ENCODE results near the gene TEX52.
"Not testable (repeated sequence)": the region's sequence is repeated elsewhere in the genome, so short reads cannot be mapped to it uniquely, and the experiment has no call there.

TEX52 gene

GRCh38 chr12:2890388-2891239 lies 33.8 kb upstream of the TEX52 start, which contains the start of gene TULP3:
TSS of gene TULP3 (plus strand) at chr12:2890891. CDS start at chr12:2890948, 57 bp downstream.
- H3K27me3 ChIP-seq (ENCODE audit: control insufficient read depth, insufficient read depth, low read length): no peaks in the 10 kb centered on the region
- H3K9ac ChIP-seq (ENCODE audit: low read depth, low read length): peak within 1 kb of the TSS; percentile 42
- H3K36me3 ChIP-seq (ENCODE audit: control insufficient read depth, insufficient read depth, low read length): peaks cover 35% of the 10 kb centered on the region
- 0 out of 2 replicates have a peak, but pooled peaks cover 3% of the 10 kb centered on the region for H3K4me1 ChIP-seq (ENCODE audit: control insufficient read depth, insufficient read depth, low read length)
- H3K4me3 ChIP-seq (ENCODE audit: low read depth, low read length): peak within 1 kb of the TSS; percentile 71
- H3K27ac ChIP-seq (ENCODE audit: low read depth, low read length): peak within 1 kb of the TSS; percentile 80
- H3K9me3 ChIP-seq (ENCODE audit: control insufficient read depth, insufficient read depth, low read length): no peaks in the 10 kb centered on the region

DNA sequence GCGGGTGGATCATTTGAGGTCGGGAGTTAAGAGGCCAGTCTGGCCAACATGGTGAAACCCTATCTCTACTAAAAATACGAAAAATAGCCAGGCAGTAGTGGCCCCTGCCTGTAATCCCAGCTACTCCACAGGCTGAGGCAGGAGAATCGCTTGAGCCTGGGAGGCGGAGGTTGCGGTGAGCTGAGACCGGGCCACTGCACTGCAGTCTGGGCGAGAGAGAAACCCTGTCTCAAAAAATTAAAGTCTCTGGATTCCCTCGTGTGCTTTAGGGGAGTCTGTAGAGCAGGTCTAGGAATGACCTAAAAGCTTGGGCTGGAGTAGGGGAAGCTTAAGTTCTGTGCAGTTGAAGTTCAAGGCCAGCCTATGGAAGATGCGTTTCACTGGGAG lies 33.2 kb upstream of the TEX52 start:
- H3K27me3 ChIP-seq (ENCODE audit: control insufficient read depth, insufficient read depth, low read length): no peaks in the 10 kb centered on the region
- no peaks in the 10 kb centered on the region for H3K9me3 ChIP-seq (ENCODE audit: control insufficient read depth, insufficient read depth, low read length)
- peak overlapping the region; percentile 71 for H3K4me3 ChIP-seq (ENCODE audit: low read depth, low read length)
- H3K4me1 ChIP-seq (ENCODE audit: control insufficient read depth, insufficient read depth, low read length): peaks cover 2% of the 10 kb centered on the region
- H3K36me3 ChIP-seq (ENCODE audit: control insufficient read depth, insufficient read depth, low read length): peaks cover 35% of the 10 kb centered on the region
- H3K9ac ChIP-seq (ENCODE audit: low read depth, low read length): peak overlapping the region; percentile 39
- H3K27ac ChIP-seq (ENCODE audit: low read depth, low read length): peak overlapping the region; percentile 78

- Histone ChIP-seq H3K9ac (ENCODE audit: low read depth, low read length) (no peak overlapping the region), H3K4me1 (ENCODE audit: control insufficient read depth, insufficient read depth, low read length) (peaks cover 5% of the 10 kb centered on the region), H3K4me3 (ENCODE audit: low read depth, low read length) (no peak overlapping the region), H3K27ac (ENCODE audit: low read depth, low read length) (no peak overlapping the region), H3K27me3 (ENCODE audit: control insufficient read depth, insufficient read depth, low read length) (no peaks in the 10 kb centered on the region), H3K9me3 (ENCODE audit: control insufficient read depth, insufficient read depth, low read length) (no peaks in the 10 kb centered on the region), H3K36me3 (ENCODE audit: control insufficient read depth, insufficient read depth, low read length) (peaks cover 35% of the 10 kb centered on the region)
Observed at GRCh38 chr12:2886768-2887450, 30.1 kb upstream of the TEX52 start.

GRCh38 chr12:2884810-2885209 lies 28.0 kb upstream of the TEX52 start:
- Histone ChIP-seq H3K27ac (ENCODE audit: low read depth, low read length) (peak overlapping the region; percentile 21), H3K4me1 (ENCODE audit: control insufficient read depth, insufficient read depth, low read length) (peaks cover 5% of the 10 kb centered on the region), H3K9ac (ENCODE audit: low read depth, low read length) (no peak overlapping the region), H3K36me3 (ENCODE audit: control insufficient read depth, insufficient read depth, low read length) (peaks cover 47% of the 10 kb centered on the region), H3K9me3 (ENCODE audit: control insufficient read depth, insufficient read depth, low read length) (no peaks in the 10 kb centered on the region), H3K27me3 (ENCODE audit: control insufficient read depth, insufficient read depth, low read length) (no peaks in the 10 kb centered on the region), H3K4me3 (ENCODE audit: low read depth, low read length) (no peak overlapping the region)

- no peak overlapping the region for H3K27ac ChIP-seq (ENCODE audit: low read depth, low read length)
- H3K9me3 ChIP-seq (ENCODE audit: control insufficient read depth, insufficient read depth, low read length): no peaks in the 10 kb centered on the region
- H3K4me1 ChIP-seq (ENCODE audit: control insufficient read depth, insufficient read depth, low read length): peaks cover 13% of the 10 kb centered on the region
- H3K4me3 ChIP-seq (ENCODE audit: low read depth, low read length): no peak overlapping the region
- no peak overlapping the region for H3K9ac ChIP-seq (ENCODE audit: low read depth, low read length)
- H3K27me3 ChIP-seq (ENCODE audit: control insufficient read depth, insufficient read depth, low read length): no peaks in the 10 kb centered on the region
- H3K36me3 ChIP-seq (ENCODE audit: control insufficient read depth, insufficient read depth, low read length): peaks cover 21% of the 10 kb centered on the region
Observed at GRCh38 chr12:2879853-2880252, 23.0 kb upstream of the TEX52 start.

- H3K27me3 ChIP-seq (ENCODE audit: control insufficient read depth, insufficient read depth, low read length): no peaks in the 10 kb centered on the region
- peaks cover 11% of the 10 kb centered on the region for H3K4me1 ChIP-seq (ENCODE audit: control insufficient read depth, insufficient read depth, low read length)
- H3K36me3 ChIP-seq (ENCODE audit: control insufficient read depth, insufficient read depth, low read length): peaks cover 36% of the 10 kb centered on the region
- H3K9me3 ChIP-seq (ENCODE audit: control insufficient read depth, insufficient read depth, low read length): no peaks in the 10 kb centered on the region
- peak overlapping the region; percentile 100 for H3K4me3 ChIP-seq (ENCODE audit: low read depth, low read length)
- H3K9ac ChIP-seq (ENCODE audit: low read depth, low read length): peak overlapping the region; percentile 98
- peak overlapping the region; percentile 95 for H3K27ac ChIP-seq (ENCODE audit: low read depth, low read length)
Observed at GRCh38 chr12:2877953-2878732, 21.3 kb upstream of the TEX52 start.

DNA sequence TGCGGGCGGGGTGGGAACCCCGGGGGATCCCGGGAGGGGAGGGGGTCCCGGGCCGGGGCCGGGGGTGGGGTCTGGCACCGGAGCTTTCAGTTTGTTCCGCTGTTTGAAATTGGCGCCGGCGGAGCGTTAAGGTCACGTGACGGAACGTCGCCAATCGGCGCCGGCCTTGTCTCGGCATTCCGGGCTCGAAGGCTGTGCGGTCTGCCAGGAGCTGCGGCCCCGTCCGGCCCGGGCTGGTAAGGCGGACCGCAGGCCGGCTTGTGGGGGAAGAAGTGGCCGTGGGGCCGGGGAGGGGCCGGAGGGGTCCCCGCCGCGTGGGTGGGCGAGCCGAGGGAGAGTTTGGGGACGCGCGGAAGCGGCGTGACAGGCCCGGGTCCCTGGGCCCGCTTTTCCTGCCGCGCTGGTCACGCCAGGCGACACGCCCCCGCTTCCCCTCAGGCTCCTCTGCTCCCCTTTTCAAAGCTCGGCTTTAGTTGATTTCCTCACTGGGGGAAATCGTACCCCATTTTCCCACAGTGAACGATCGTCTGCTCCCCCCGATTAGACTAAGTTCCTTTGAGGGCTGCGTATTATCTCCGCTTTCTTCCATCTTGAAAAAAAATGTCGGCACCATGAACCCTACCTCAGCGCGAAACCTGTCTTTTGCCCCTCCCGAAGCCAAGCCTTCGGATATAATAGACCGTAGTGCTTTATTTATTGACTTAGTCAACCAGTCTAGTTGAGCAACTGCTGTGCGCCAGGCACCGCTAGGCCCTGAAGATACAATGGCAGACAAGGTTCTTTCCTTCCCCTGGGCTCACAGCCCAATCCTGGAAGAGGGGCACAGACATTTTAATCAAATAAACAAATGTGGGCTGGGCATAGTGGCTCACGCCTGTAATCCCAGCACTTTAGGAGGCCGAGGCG lies 20.5 kb upstream of the TEX52 start, which contains the start of the genes FOXM1 and RHNO1:
FOXM1 (minus strand) TSS at position 128 of the 906 bp plus-strand sequence. CDS start 2,696 bp downstream, outside the sequence.
RHNO1 (plus strand) TSS at position 177 of the 906 bp plus-strand sequence. CDS start 8,144 bp downstream, outside the sequence.
- Histone ChIP-seq H3K36me3 (ENCODE audit: control insufficient read depth, insufficient read depth, low read length) (peaks cover 45% of the 10 kb centered on the region), H3K9ac (ENCODE audit: low read depth, low read length) (peak within 1 kb of the TSS; percentile 98), H3K27me3 (ENCODE audit: control insufficient read depth, insufficient read depth, low read length) (no peaks in the 10 kb centered on the region), H3K4me3 (ENCODE audit: low read depth, low read length) (peak within 1 kb of the TSS; percentile 100), H3K9me3 (ENCODE audit: control insufficient read depth, insufficient read depth, low read length) (no peaks in the 10 kb centered on the region), H3K4me1 (ENCODE audit: control insufficient read depth, insufficient read depth, low read length) (peaks cover 11% of the 10 kb centered on the region), H3K27ac (ENCODE audit: low read depth, low read length) (peak within 1 kb of the TSS; percentile 95)

DNA sequence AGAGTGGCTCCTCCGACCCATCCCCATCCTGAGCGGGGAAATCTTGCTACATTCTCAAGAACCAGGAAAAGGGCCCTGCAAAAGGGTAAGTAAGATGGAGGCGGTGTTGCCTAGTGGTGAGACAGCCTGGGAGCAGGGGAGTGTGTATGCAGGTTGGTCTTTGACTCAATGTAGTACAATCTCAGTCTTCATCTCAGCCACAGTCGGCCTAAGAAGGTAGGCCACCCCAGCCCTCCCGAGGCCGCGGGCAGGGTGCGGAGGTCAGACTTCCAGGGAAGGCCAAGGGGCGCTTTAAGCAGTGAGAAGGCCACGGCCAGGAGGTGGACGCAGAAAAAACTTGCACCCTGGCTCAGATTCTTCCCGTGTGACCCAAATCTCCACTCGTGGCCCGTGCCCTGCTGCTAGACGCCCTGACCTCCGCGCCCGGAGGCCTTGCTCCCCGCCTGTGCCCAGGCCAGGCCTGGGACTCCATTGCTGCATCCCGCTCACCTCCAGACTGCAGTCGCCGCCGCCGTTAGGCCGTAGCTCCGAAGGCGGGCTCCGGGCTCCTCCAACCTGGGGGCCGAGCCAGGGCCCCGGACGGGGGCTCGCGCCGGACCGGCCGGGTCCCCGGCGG lies 19.7 kb upstream of the TEX52 start:
- Histone ChIP-seq H3K4me3 (ENCODE audit: low read depth, low read length) (peak overlapping the region; percentile 100), H3K4me1 (ENCODE audit: control insufficient read depth, insufficient read depth, low read length) (peaks cover 11% of the 10 kb centered on the region), H3K36me3 (ENCODE audit: control insufficient read depth, insufficient read depth, low read length) (peaks cover 52% of the 10 kb centered on the region), H3K9me3 (ENCODE audit: control insufficient read depth, insufficient read depth, low read length) (no peaks in the 10 kb centered on the region), H3K27ac (ENCODE audit: low read depth, low read length) (peak overlapping the region; percentile 95), H3K27me3 (ENCODE audit: control insufficient read depth, insufficient read depth, low read length) (no peaks in the 10 kb centered on the region), H3K9ac (ENCODE audit: low read depth, low read length) (peak overlapping the region; percentile 82)

DNA sequence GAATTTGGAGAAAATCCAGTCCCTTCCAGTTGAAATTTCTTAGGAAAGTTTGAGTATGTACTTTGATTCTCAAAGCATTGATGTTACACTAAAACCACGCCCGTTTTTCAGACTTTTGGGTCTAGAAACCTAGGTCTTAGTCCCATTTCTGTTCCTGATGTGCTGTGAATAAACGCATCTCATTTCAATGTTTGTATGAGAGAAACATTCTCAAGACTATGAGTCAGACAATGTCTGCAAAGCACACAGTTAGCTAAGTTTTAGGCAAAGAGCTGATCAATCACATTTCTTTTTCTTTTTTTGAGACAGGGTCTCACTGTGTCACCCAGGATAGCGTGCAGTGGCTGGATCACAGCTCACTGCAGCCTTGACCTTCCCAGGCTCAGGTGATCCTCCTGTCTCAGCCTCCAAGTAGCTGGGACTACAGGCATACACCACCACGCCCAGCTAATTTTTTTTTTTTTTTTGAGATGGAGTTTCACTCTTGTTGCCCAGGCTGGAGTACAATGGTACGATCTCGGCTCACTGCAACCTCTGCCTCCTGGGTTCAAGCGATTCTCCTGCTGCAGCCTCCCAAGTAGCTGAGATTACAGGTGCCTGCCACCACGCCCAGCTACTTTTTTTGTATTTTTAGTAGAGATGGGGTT lies 12.3 kb upstream of the TEX52 start:
- H3K27ac ChIP-seq (ENCODE audit: low read depth, low read length); H3K27me3 ChIP-seq (ENCODE audit: control insufficient read depth, insufficient read depth, low read length); H3K4me1 ChIP-seq (ENCODE audit: control insufficient read depth, insufficient read depth, low read length); H3K4me3 ChIP-seq (ENCODE audit: low read depth, low read length); H3K9ac ChIP-seq (ENCODE audit: low read depth, low read length); H3K9me3 ChIP-seq (ENCODE audit: control insufficient read depth, insufficient read depth, low read length): not testable (repeated sequence)
- peaks cover 92% of the 10 kb centered on the region for H3K36me3 ChIP-seq (ENCODE audit: control insufficient read depth, insufficient read depth, low read length)

Data from HUES48 (cell line).